ENCODE data around the gene PHYKPL. TPM values are rescaled to one million over a fixed set of nuclear protein-coding genes. Genes with fewer than 3 reads are reported as not detected.

PHYKPL gene
- total and polyA plus RNA-seq, 2 of the 8 experiments (the other 6 are each of a cell fraction or from before 2014, with no cell fraction given), result 25.1 to 32.1 TPM

DNA sequence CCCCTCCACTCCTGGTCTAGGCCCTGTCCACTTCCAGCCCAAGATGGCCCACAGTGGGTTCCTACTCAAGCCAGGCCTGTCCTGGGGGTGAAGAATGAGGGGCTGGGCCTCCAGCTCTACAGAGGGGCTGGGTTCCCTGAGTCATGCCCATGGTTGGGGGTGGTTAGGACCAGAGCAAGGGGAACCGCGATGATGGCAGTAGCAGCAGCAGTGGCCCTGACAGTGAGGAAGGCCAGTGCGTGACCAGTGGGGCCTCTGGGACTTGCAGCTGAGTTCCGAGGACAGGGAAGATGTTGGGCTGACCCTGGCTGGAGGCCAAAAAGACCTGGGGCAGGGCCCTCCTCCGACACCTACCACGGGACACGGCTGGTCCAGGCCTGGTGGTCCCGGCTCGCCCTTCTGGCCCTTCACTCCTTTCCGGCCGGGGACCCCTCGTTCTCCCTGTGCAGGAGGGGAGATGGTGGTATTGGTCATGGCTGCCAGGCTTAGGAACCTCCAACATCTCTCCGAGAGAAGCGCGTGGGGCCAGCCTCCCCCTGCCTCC is 9.2 kb upstream of the PHYKPL start (continued):
- TF ChIP-seq, protein P1, sequence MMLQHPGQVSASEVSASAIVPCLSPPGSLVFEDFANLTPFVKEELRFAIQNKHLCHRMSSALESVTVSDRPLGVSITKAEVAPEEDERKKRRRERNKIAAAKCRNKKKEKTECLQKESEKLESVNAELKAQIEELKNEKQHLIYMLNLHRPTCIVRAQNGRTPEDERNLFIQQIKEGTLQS (IDR thresholded peaks at IDR 0.05; ENCODE audit: insufficient read depth, low read depth, low read length), result no peak
- TF ChIP-seq TAF7 (optimal IDR thresholded peaks at IDR 0.05; ENCODE audit: borderline replicate concordance, low read depth, low read length), result no peak
- no peak for TF ChIP-seq CBX5 (IDR thresholded peaks at IDR 0.05; ENCODE audit: low read depth, low read length)
- TF ChIP-seq KDM1A (IDR thresholded peaks at IDR 0.05; ENCODE audit: borderline replicate concordance, low read length), result no peak
- no peak for TF ChIP-seq HDAC6 (IDR thresholded peaks at IDR 0.05; ENCODE audit: low read depth, low read length)
